Endothelial cell of umbilical vein (primary cell): Measurements from ENCODE around the gene GAD2.

Experiments used
- POLR2A ChIP-seq: IDR thresholded peaks from 2 replicates; pipeline ENCODE4 v1.6.1; 2012; ENCODE audit warnings: low read depth, mild to moderate bottlenecking, control low read depth, low read length
- POLR2AphosphoS5 ChIP-seq: IDR thresholded peaks from 2 replicates; pipeline ENCODE4 v1.6.1; 2012; ENCODE audit warnings: low read depth, mild to moderate bottlenecking, control low read depth, low read length, moderate library complexity; ENCODE audit not compliant: insufficient read depth
- TF ChIP-seq, protein P1 (sequence below), 2 donors: IDR thresholded peaks; 1 replicate in 1 of 2; 2 replicates in 1 of 2; pipeline ENCODE4 v1.5.1; 2011; ENCODE audit warnings: low read length in 2 of 2, mild to moderate bottlenecking in 2 of 2, moderate library complexity in 2 of 2, control low read depth in 1 of 2, inconsistent platforms in 1 of 2, low read depth in 1 of 2; ENCODE audit not compliant: insufficient read depth in 1 of 2; ENCODE audit errors: extremely low read depth in 1 of 2

DNA sequence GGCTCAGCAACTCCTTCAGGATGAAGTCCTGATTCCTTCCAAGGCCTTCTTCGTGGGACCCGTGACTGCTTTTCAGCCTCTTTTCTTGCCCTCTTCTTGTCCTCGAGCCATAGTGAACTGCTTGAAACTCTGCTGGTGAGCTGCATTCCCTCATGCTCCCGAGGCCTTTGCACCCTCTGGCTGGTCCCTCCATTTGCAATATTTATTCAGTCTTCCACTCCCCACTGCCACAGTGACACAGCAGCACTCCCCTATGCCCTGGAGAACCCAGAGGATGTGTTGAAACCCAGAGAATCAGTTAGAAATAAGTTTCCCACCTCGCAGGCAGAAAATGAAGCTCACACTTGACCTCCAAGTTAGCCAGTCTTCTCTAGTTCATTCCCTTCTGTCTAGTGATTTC lies 22.3 kb upstream of the GAD2 start:
- TF ChIP-seq POLR2A (no peak), POLR2AphosphoS5 (no peak)
- TF ChIP-seq, protein P1, sequence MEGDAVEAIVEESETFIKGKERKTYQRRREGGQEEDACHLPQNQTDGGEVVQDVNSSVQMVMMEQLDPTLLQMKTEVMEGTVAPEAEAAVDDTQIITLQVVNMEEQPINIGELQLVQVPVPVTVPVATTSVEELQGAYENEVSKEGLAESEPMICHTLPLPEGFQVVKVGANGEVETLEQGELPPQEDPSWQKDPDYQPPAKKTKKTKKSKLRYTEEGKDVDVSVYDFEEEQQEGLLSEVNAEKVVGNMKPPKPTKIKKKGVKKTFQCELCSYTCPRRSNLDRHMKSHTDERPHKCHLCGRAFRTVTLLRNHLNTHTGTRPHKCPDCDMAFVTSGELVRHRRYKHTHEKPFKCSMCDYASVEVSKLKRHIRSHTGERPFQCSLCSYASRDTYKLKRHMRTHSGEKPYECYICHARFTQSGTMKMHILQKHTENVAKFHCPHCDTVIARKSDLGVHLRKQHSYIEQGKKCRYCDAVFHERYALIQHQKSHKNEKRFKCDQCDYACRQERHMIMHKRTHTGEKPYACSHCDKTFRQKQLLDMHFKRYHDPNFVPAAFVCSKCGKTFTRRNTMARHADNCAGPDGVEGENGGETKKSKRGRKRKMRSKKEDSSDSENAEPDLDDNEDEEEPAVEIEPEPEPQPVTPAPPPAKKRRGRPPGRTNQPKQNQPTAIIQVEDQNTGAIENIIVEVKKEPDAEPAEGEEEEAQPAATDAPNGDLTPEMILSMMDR (IDR thresholded peaks at IDR 0.05; ENCODE audit: extremely low read depth in 1 of 2, insufficient read depth in 1 of 2, low read depth in 1 of 2, low read length in 2 of 2), result no peak
